Adrenal gland (tissue), 12 donors: ENCODE measurements around the gene DCTN2. TPM values are rescaled to one million over a fixed set of nuclear protein-coding genes. Genes with fewer than 3 reads are reported as not detected.

Experiments used
- DNase-seq, 7 donors: peaks; one replicate each; pipeline ENCODE4 v3.0.0-alpha.2; 2019 to 2020
- H3K27ac ChIP-seq, 5 donors: fragments of 200-600 bp; sonication (generic) in 4 of 5; 1 replicate in 3 of 5; 2 replicates in 2 of 5; pipeline versions ENCODE4 v1.5.1 to v1.8.0; 2016 to 2020; ENCODE audit warnings: mild to moderate bottlenecking in 1 of 5
- H3K27me3 ChIP-seq: fragments of 200-600 bp; 2 replicates; pipeline ENCODE4 v1.8.0; 2021
- H3K36me3 ChIP-seq, 2 donors: fragments of 200-600 bp; replicated peaks in 1 of 2; 1 replicate in 1 of 2; 2 replicates in 1 of 2; pipeline versions ENCODE4 v1.5.1 to v1.8.0; 2018 to 2022
- H3K4me1 ChIP-seq, 2 donors: fragments of 200-600 bp; replicated peaks in 1 of 2; 1 replicate in 1 of 2; 2 replicates in 1 of 2; pipeline versions ENCODE4 v1.5.1 to v1.8.0; 2018 to 2021
- H3K4me3 ChIP-seq, 4 donors: fragments of 200-600 bp; sonication (generic) in 3 of 4; one replicate each; pipeline ENCODE4 v1.5.1; 2016 to 2018
- H3K9me3 ChIP-seq, 3 donors: fragments of 200-600 bp; sonication (generic) in 1 of 3; replicated peaks in 1 of 3; 1 replicate in 2 of 3; 2 replicates in 1 of 3; pipeline versions ENCODE4 v1.5.1 to v1.8.0; 2016 to 2021
- CTCF ChIP-seq, 6 experiments: fragments of 450-650 bp in 4 of 6; fragments of 200-600 bp in 2 of 6; sonication (generic) in 1 of 6; IDR thresholded peaks; 1 replicate in 5 of 6; 2 replicates in 1 of 6; pipeline versions ENCODE4 v1.5.1 to v1.8.0; 2016 to 2021; ENCODE audit warnings: antibody characterized with exemption in 6 of 6, mild to moderate bottlenecking in 2 of 6, moderate library complexity in 1 of 6
- POLR2A ChIP-seq, 2 donors: fragments of 450-650 bp; IDR thresholded peaks; one replicate each; pipeline ENCODE4 v1.6.1; 2017; ENCODE audit warnings: antibody characterized with exemption in 2 of 2, mild to moderate bottlenecking in 2 of 2, moderate library complexity in 1 of 2
- WGBS, 4 donors: extraction: QIAGEN DNeasy Blood & Tissue Kit in 2 of 4; methylation state at CpG; one replicate each; pipeline versions ENCODE4 v1.1.5 to v1.1.7; 2013 to 2017; 5-methylcytosine and 5-hydroxymethylcytosine counted together
- intact Hi-C, 2 donors: fragments of 100-400 bp; cut with DNase I; formaldehyde crosslinking; loops; one replicate each; pipeline versions ENCODE4 v1.14.1 to v1.15.0; 2022 to 2023
- polyA plus RNA-seq, 3 donors: library from polyadenylated mRNA; stranded (reverse); fragments of 200-250 nt in 2 of 3; fragments of 350-450 nt in 1 of 3; fragmentation: Illumina TruSeq in 1 of 3; extraction: RNeasy Lipid Tissue Mini Kit (QIAGEN cat#74804) in 1 of 3; gene quantifications; one replicate each; pipeline ENCODE4 v1.2.3, GENCODE V29; 2013 to 2014
- total RNA-seq, 9 donors: library from RNA; depleted of rRNA in 4 of 9; stranded (reverse); fragments of >200 nt in 4 of 9; fragments of 120-200 nt in 1 of 9; fragmentation: NEBNext Ultra II Directional in 1 of 9; extraction: Animal tissue kit (Norgen Biotek cat#: 25700) in 1 of 9; gene quantifications; one replicate each; pipeline versions ENCODE4 v1.1.0 to v1.2.4, GENCODE V29; 2013 to 2023
- donor health status: healthy with polysubstance abuse.
- donor health status: Bipolar disorder and iron deficiency.
- donor health status: DM: yes; HTN: yes; CAD: no.
- donor health status: DM: no; HTN: no; CAD: no.
- donor health status: DM: no; HTN: no; CAD: no.
- donor health status: DM: yes; HTN: yes; CAD: no.

Gene DCTN2
- total and polyA plus RNA-seq, 12 donors, result 81.2 to 238 (median 135) TPM

GRCh38 chr12:57553343-57554202 is 6.6 kb upstream of the DCTN2 start:
- Histone ChIP-seq H3K9me3 (no peaks in the 10 kb centered on the region), H3K36me3 (no peaks in the 10 kb centered on the region), H3K4me3 (no peak overlapping the region), H3K27me3 (peaks cover 8% of the 10 kb centered on the region), H3K4me1 (peaks cover 0 to 6% of the 10 kb centered on the region in 2 donors), H3K27ac (no peak overlapping the region)
- DNase-seq, result no peak
- 62 to 69% (median 68%) methylated on average over 7 of the region's 7 CpGs for WGBS, 4 donors
- intact Hi-C loops, result no loop called here
- TF ChIP-seq CTCF (IDR thresholded peaks at IDR 0.05), result no peak
- no peak for TF ChIP-seq POLR2A (IDR thresholded peaks at IDR 0.05)

GRCh38 chr12:57552835-57553313 is 5.9 kb upstream of the DCTN2 start:
- DNase-seq, result no peak
- intact Hi-C loops, result no loop called here

GRCh38 chr12:57552306-57552651 is 5.3 kb upstream of the DCTN2 start:
- no peak for DNase-seq
- H3K36me3 ChIP-seq, result no peaks in the 10 kb centered on the region
- H3K27me3 ChIP-seq, result peaks cover 8% of the 10 kb centered on the region
- 72 to 91% (median 85%) methylated on average over 2 of the region's 2 CpGs for WGBS, 4 donors
- no peak overlapping the region for H3K27ac ChIP-seq
- no peak overlapping the region for H3K4me3 ChIP-seq
- no peaks in the 10 kb centered on the region for H3K9me3 ChIP-seq
- intact Hi-C loops, result no loop called here
- TF ChIP-seq POLR2A (IDR thresholded peaks at IDR 0.05), result no peak
- TF ChIP-seq CTCF (IDR thresholded peaks at IDR 0.05), result no peak
- peaks cover 0 to 6% of the 10 kb centered on the region in 2 donors for H3K4me1 ChIP-seq

More at GRCh38 chr12:57552835-57553313, 5.9 kb upstream of the DCTN2 start:
- H3K36me3 ChIP-seq, result no peaks in the 10 kb centered on the region
- H3K4me3 ChIP-seq, result no peak overlapping the region
- TF ChIP-seq POLR2A (IDR thresholded peaks at IDR 0.05), result no peak
- TF ChIP-seq CTCF (IDR thresholded peaks at IDR 0.05), result no peak
- H3K9me3 ChIP-seq, result no peaks in the 10 kb centered on the region
- peaks cover 8% of the 10 kb centered on the region for H3K27me3 ChIP-seq
- H3K27ac ChIP-seq, result no peak overlapping the region
- WGBS, 4 donors, result 55 to 67% (median 63%) methylated on average over 6 of the region's 6 CpGs
- peaks cover 0 to 6% of the 10 kb centered on the region in 2 donors for H3K4me1 ChIP-seq

- peaks cover 0 to 6% of the 10 kb centered on the region in 2 donors for H3K4me1 ChIP-seq
- H3K36me3 ChIP-seq, result no peaks in the 10 kb centered on the region
- H3K27ac ChIP-seq, result no peak overlapping the region
- TF ChIP-seq CTCF (IDR thresholded peaks at IDR 0.05) (no peak), POLR2A (IDR thresholded peaks at IDR 0.05) (no peak)
- WGBS, 4 donors, result 76 to 91% (median 85%) methylated on average over 3 of the region's 3 CpGs
- peaks cover 8% of the 10 kb centered on the region for H3K27me3 ChIP-seq
- no peak overlapping the region for H3K4me3 ChIP-seq
- intact Hi-C loops, result no loop called here
- H3K9me3 ChIP-seq, result no peaks in the 10 kb centered on the region
- DNase-seq, result no peak
These were observed 4.8 kb upstream of the DCTN2 start for GRCh38 chr12:57551637-57552305.
